NCI-H526 treated with DMSO at 0.1 percent for 48 hours (cell line): ENCODE results near the gene COX7A1.
"Not testable (repeated sequence)": the region's sequence is repeated elsewhere in the genome, so short reads cannot be mapped to it uniquely, and the experiment has no call there.

Experiments
- DNase-seq: peaks from one replicate; lab custom pipeline; 2025; lab: John Stamatoyannopoulos, UW

Gene COX7A1

GRCh38 chr19:36152352-36153091 lies at the start of gene COX7A1:
COX7A1 (minus strand) TSS chr19:36152447; CDS start chr19:36152407, 40 bp downstream.
- DNase-seq: no peak

- DNase-seq: no peak
Measured at GRCh38 chr19:36201684-36202083, 49.4 kb upstream of the COX7A1 start.

DNA sequence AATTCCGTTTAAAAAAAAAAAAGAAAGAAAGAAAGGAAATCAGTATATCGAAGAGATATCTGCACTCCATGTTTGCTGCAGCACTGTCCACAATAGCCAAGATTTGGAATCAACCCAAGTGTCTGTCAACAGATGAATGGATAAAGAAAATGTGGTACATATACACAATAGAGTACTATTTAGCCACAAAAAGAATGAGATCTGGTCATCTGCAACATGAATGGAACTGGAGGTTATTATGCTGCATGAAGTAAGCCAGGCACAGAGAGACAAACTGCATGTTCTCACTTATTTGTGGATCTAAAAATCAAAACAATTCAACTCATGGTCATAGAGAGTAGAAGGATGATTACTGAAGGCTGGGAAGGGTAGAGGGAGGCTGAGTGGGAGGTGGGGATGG lies 45.9 kb upstream of the COX7A1 start:
- DNase-seq: no peak

DNA sequence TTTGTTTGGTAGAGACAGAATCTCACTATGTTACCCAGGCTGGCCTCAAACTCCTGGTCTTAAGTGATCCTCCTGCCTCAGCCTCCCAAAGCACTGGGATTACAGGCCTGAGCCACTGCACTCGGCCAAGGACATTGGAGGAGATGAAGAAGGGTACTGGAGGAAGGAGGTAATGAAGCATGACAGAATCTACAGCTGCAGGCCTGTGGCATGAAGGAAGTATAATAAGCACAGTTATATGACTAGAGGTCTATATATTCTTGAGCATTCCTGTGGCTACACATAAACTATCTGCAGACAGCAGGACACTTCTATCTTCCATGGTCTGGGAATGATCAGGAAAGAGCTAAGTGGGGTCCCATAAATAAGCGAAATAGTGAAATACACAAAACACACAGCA lies 44.0 kb upstream of the COX7A1 start:
- no peak for DNase-seq

DNA sequence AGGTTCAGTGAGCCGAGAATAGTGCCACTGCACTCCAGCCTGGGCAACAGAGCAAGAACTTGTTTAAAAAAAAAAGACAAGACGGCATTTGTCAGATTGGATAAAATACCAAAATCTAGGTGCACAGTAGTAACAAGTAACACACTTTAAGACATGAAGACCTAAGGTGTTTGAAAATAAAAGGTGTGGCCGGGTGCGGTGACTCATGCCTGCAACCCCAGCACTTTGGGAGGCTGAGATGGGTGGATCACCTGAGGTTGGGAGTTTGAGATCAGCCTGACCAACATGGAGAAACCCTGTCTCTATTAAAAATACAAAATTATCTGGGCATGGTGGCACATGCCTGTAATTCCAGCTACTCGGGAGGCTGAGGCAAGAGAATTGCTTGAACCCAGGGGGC lies 34.5 kb upstream of the COX7A1 start:
- DNase-seq: not testable (repeated sequence)

DNA sequence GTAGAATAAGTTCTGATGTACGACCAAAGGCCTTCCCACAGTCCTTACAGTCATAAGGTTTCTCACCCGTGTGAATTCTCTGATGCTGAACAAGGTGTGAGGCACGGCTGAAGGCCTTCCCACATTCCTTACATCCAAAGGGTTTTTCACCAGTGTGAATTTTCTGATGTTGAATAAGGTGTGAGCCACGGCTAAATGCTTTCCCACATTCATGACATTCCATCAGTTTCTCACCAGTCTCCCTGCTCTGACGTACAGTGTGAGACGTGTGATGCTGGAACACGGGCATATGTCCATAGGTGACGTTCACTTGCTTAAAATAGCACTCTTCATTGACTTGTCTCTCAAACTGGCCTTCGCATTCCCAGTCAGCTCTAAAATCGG lies 31.0 kb upstream of the COX7A1 start:
- DNase-seq: no peak

DNA sequence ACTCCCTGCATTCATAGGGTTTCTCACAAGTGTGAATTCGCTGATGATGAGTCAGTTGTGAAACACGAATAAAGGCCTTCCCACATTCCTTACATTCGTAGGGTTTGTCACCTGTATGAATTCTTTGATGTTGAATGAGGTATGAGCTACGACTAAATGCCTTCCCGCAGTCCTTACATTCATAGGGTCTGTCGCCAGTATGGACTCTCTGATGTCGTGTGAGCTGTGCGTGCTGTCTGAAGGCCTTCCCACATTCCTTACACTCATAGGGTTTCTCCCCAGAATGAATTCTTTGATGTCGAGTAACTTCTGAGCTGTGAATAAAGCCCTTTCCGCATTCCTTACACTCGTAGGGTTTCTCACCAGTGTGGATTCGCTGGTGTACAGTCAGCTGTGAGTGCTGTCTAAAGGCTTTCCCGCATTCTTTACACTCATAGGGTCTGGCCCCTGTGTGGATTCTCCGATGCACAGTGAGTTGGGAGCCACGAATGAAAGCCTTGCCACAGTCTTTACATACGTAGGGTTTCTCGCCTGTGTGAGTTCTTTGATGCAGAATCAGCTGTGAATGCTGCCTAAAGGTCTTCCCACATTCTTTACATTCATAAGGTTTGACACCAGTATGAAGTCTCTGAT lies 30.5 kb upstream of the COX7A1 start:
- DNase-seq: no peak

GRCh38 chr19:36179077-36179476 lies 26.8 kb upstream of the COX7A1 start:
- DNase-seq: peak; percentile 32

DNA sequence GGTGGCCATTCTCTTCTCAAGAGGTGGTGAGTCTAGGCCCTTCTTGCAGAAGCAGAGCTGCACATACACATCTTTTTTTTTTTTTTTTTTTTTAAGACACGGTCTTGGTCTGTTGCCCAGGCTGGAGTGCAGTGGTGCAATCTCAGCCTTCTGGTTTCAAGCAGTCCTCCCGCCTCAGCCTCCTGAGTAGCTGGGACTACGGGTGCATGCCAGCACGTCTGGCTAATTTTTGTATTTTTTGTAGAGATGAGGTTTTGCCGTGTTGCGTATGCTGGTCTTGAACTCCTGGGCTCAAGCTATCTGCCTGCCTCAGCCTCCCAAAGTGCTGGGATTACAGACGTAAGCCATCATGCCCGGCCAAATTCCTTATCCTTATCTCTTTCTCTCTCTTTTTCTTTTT lies 21.6 kb upstream of the COX7A1 start:
- not testable (repeated sequence) for DNase-seq

DNA sequence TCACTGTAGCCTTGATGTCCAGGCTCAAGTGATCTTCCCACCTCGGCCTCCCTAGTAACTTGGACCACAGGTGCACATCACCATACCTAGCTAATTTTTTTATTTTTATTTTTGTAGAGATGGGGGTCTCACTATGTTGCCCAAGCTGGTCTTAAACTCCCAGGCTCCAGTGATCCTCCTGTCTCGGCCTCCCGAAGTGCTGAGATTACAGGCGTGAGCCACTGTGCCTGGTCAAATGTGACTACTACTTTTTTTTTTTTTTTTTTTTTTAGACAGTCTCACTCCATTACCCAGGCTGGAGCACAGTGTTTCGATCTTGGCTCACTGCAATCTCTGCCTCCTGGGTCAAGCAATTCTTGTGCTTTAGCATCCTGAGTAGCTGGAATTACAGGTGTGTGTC lies 20.6 kb upstream of the COX7A1 start:
- DNase-seq: no peak

DNA sequence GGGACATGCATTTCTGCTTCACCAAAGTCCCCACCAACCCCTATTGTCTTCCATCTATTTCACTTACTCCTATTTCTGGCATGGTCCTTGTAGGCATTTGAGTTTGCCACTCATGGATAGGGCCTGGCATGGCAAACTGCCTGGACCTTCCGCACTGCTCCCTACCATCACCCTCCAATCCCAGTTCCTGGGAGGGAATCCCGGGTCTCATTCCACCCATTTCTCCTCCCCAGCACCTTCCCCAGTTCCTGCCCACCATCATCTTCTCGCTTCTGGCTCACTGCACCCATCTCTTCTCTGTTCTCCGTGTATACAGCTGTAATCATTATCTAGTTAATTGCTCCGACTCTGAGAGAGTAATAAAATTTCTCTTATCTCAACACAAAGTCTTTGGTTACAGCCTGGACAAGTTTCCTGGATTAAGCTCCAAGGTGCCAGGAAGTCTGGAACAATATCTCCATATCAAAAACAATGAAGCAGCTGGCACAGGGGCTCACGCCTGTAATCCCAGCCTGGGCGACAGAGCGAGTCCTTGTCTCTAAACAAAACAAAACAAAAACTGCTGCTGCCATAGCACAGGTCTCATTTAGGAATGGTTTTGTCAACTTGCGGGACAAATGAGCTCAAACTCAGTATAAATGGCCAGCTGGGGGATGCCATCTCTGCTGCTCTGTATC lies 17.0 kb upstream of the COX7A1 start:
- DNase-seq: peak; percentile 54

GRCh38 chr19:36163813-36164212 lies 11.6 kb upstream of the COX7A1 start:
- no peak for DNase-seq

DNA sequence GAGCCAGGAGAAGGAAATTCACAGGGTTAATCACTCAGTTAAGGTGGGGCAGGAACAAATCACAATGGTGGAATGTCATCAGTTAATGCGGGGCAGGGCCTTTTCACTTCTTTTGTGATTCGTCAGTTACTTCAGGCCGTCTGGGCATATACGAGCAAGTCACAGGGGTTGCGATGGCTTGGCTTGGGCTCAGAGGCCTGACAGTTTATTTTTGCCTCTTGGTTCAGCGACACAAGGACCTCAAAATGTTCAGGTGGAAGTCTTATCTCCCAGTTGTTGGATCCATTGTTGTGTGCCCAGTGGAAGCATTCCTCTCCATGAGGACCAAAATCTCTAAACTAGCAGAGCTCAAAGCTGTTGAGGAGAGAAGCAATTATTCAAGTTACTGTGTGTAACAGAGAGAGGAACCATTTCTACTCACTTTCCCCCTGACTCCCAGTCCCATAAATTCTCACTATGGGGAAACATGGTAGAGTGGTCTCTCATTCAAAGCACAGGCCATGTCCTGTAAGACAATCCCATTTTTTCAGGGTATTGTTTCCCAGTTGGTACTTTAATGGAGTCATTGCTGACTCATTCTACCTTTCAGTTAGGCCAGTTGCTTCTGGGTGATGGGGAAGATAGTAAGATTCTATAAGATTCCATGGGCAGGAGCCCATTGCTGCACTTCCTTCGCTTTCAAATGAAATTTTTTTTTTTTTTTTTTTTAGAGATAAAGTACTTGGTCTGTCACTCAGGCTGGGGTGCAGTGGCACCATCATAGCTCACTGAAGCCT lies 8.8 kb upstream of the COX7A1 start:
- DNase-seq: no peak

- no peak for DNase-seq
Measured at GRCh38 chr19:36153126-36153525, 879 bp upstream of the COX7A1 start.

GRCh38 chr19:36152019-36152351 lies 262 bp downstream of the COX7A1 start:
- DNase-seq: no peak

DNA sequence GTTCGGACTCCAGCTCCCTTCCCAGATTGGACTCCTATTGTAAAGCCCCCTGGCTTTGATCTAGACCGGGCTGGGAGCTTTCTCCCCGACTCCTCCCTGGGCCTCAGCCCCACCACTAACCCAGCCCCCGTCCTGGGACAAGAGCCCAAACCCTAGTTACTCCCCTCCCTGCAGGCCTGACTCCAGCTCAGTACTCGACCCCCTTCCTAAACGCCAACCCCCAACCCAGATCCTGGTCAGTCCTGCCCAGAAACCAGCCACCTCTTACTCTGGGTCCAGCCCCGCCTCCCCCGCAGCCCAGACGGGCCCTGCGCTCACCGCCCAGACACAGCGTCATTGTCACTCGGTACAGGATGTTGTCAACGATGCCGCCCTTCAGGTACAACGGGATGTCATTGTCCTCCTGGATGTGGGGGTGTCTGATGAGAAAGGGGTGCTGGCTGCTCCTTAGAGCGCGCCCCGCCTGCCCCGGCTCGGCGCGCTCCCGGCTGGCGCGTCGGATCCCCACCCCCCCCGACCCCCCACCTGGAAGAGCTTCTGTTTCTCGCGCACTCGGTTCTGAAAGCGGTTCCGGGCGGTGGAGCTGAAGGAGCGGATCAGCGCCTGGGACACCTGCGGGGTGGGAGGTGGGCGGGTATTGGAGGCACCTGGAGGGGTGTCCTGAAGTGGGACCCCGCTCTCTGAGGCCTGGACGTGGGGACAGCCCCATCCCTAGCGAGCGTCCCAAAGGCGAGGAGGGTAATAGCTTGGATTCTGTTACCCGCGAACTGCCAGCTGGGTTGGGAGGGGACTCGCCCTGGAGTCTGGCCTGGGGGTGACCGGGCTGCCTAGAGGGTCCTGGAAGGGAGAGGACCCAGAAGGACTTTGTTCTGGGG lies 866 bp downstream of the COX7A1 start:
- no peak for DNase-seq

DNA sequence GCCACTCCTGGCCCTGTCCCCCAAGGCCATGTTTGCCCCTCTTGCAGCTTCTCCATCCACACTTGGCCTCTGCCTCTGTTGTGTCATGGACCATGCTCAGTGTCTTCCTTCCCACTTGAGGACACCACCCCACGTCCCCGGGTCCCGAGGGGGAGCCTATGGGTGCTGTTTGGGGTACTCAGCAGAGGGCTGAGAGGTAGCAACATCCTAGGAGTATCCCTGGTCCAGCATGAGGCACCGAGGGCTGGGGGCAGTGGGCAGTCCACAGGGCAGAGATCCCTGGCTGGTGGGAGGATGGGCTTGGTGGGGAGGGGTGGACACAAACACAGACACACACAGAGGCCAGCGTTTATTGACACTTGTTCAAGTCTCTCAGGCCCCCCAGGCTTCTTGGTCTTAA lies 1.7 kb downstream of the COX7A1 start:
- DNase-seq: no peak

- DNase-seq: no peak
Measured at GRCh38 chr19:36149673-36150406, 2.4 kb downstream of the COX7A1 start.

- no peak for DNase-seq
Measured at GRCh38 chr19:36144624-36145023, 7.6 kb downstream of the COX7A1 start.

GRCh38 chr19:36142496-36142895 lies 9.8 kb downstream of the COX7A1 start:
- DNase-seq: no peak

GRCh38 chr19:36142046-36142445 lies 10.2 kb downstream of the COX7A1 start:
- DNase-seq: no peak
